K562 (cell line): ENCODE results near the gene FBXO48. TPM values are rescaled to one million over a fixed set of nuclear protein-coding genes. Genes with fewer than 3 reads are reported as not detected.

Source experiments
- BRCA1 ChIP-seq, 2 experiments: fragments of 450-650 bp in 1 of 2; sonication (generic) in 1 of 2; formaldehyde crosslinking in 1 of 2; IDR thresholded peaks; 2 replicates each; pipeline versions ENCODE4 v1.5.0 to v1.6.1; 2017 to 2020; ENCODE audit warnings: mild to moderate bottlenecking in 1 of 2, missing genetic modification reagents in 1 of 2
- CEBPB ChIP-seq: fragments of 450-650 bp; IDR thresholded peaks from 2 replicates; pipeline ENCODE4 v1.6.1; 2016; ENCODE audit warnings: missing genetic modification characterization, missing compliant biosample characterization
- GABPB2 ChIP-seq: fragments of 250-450 bp; sonication (Bioruptor Pico); conservative IDR thresholded peaks from 2 replicates; pipeline ENCODE4 v1.5.1; 2021; ENCODE audit warnings: mild to moderate bottlenecking
- HNRNPUL1 ChIP-seq: fragments of 200-400 bp; formaldehyde crosslinking; IDR thresholded peaks from 2 replicates; pipeline ENCODE4 v1.6.1; 2017; ENCODE audit warnings: low read length
- ILF3 ChIP-seq: fragments of 450-650 bp; IDR thresholded peaks from 2 replicates; pipeline ENCODE4 v1.6.1; 2018; ENCODE audit warnings: antibody characterized with exemption, mild to moderate bottlenecking, moderate library complexity, borderline replicate concordance
- MIER1 ChIP-seq: fragments of 450-650 bp; IDR thresholded peaks from 2 replicates; pipeline ENCODE4 v1.6.1; 2016; ENCODE audit warnings: antibody characterized with exemption, mild to moderate bottlenecking, low read depth
- MTF1 ChIP-seq: fragments of 250-450 bp; sonication (Bioruptor Pico); IDR thresholded peaks from 2 replicates; pipeline ENCODE4 v1.9.0; 2021; ENCODE audit warnings: moderate library complexity, mild to moderate bottlenecking, inconsistent platforms, borderline replicate concordance
- NUFIP1 ChIP-seq: fragments of 450-650 bp; IDR thresholded peaks from 2 replicates; pipeline ENCODE4 v1.6.1; 2018; ENCODE audit not compliant: partially characterized antibody
- PHF8 ChIP-seq: fragments of 200-600 bp; sonication (generic); IDR thresholded peaks from 2 replicates; pipeline ENCODE4 v1.6.1; 2012; ENCODE audit warnings: mixed run types, mild to moderate bottlenecking, inconsistent platforms, low read length, moderate library complexity, borderline replicate concordance
- RNF2 ChIP-seq: sonication (generic); IDR thresholded peaks from 2 replicates; pipeline ENCODE4 v1.6.1; 2016
- SMARCE1 ChIP-seq: fragments of 450-650 bp; IDR thresholded peaks from 2 replicates; pipeline ENCODE4 v1.7.1; 2016; ENCODE audit warnings: mild to moderate bottlenecking
- TBL1XR1 ChIP-seq, 2 experiments: IDR thresholded peaks; 2 replicates each; pipeline ENCODE4 v1.6.1; 2012; ENCODE audit warnings: improper control_type of control experiment in 2 of 2, low read length in 2 of 2, mild to moderate bottlenecking in 1 of 2
- ZEB2 ChIP-seq: fragments of 450-650 bp; IDR thresholded peaks from 2 replicates; pipeline ENCODE4 v1.6.1; 2016
- ZFP30 ChIP-seq: fragments of 250-450 bp; sonication (Bioruptor Pico); IDR thresholded peaks from 2 replicates; pipeline ENCODE4 v1.8.0; 2022; ENCODE audit warnings: moderate library complexity, mild to moderate bottlenecking, inconsistent platforms, borderline replicate concordance
- polyA plus RNA-seq, 8 experiments: library from polyadenylated mRNA; depleted of rRNA in 4 of 8; stranded (reverse) in 5 of 8; unstranded in 3 of 8; fragments of >200 nt; fragmentation: Nextera tagmentation in 2 of 8; fragmentation: Illumina TruSeq in 1 of 8; extraction: Ambion mirVana in 2 of 8; extraction: Trizol in 1 of 8; gene quantifications; 2 replicates each; pipeline versions ENCODE4 v1.2.1 to v1.2.3, GENCODE V29; 2011 to 2014; ENCODE audit warnings: inconsistent platforms in 1 of 8, missing spikeins in 1 of 8
- total RNA-seq, 7 experiments: library from RNA; depleted of rRNA in 6 of 7; stranded (reverse); fragments of >200 nt in 6 of 7; fragmentation: Illumina TruSeq in 2 of 7; extraction: Trizol in 2 of 7; gene quantifications; 2 replicates each; pipeline versions ENCODE4 v1.2.1 to v1.2.3, GENCODE V29; 2011 to 2021; ENCODE audit warnings: low replicate concordance in 1 of 7
- TF ChIP-seq, protein P1 (sequence below): sonication (generic); formaldehyde crosslinking; IDR thresholded peaks from 2 replicates; pipeline ENCODE4 v1.9.0; 2022; ENCODE audit warnings: mild to moderate bottlenecking, missing genetic modification reagents
- TF ChIP-seq, protein P2 (sequence below), 2 experiments: fragments of 450-650 bp; IDR thresholded peaks; 2 replicates each; pipeline ENCODE4 v1.6.1; 2018; ENCODE audit warnings: mild to moderate bottlenecking in 2 of 2, low read depth in 1 of 2; ENCODE audit not compliant: partially characterized antibody in 2 of 2
- TF ChIP-seq, protein P3 (sequence below): fragments of 250-450 bp; sonication (Bioruptor Pico); IDR thresholded peaks from 2 replicates; pipeline ENCODE4 v1.5.0; 2021; ENCODE audit warnings: mild to moderate bottlenecking, moderate library complexity
- TF ChIP-seq, protein P4 (sequence below), 2 experiments: fragments of 450-650 bp in 1 of 2; sonication (generic) in 1 of 2; formaldehyde crosslinking; conservative IDR thresholded peaks; 2 replicates each; pipeline versions ENCODE4 v1.4.0 to v1.8.1; 2020 to 2022; ENCODE audit warnings: mild to moderate bottlenecking in 1 of 2, missing genetic modification reagents in 1 of 2

Gene FBXO48
- total and polyA plus RNA-seq, 9 of the 15 experiments (the other 6 are each of a cell fraction or from before 2014, with no cell fraction given) = 0.36 to 1.8 (median 0.73) TPM

DNA sequence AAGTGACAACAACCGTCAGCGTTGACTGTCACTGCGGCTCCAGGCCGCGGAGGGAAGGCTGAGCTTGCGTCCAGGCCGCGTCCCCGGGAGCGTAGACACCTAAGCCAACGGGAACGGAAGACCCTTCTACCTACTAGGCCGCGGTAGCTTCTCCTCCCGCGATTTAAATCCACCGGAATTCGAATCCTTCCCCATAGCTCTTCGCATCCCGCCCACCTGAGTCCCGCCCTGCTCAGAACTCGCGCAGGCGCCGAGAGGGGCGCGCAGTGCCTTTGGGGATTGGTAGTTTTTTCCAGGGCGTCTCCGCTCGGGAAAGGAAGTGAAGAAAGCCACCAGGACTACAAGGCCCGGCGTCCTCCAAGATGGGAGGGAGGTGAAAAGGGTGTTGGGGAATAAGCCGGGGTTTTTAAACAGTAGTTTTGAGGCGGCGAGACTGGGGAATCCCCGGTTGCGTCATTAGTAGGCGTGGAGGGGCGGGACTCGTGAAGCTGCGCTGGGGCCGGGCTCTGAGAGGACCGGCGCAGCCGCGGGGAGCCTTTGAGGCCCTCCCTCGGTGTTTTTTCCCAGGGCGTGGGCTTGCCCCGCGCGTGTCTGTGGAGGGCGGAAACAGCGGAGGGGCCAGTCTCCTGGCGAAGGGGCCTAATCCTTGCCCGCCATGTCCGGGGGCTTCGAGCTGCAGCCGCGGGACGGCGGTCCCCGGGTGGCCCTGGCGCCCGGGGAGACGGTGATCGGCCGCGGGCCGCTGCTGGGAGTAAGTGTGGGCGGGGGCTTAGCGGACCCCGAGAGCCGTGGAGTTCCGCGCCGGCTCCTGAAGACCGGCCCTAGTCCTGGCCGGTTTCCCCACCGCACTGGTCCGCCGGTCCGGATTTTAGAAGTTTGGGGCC, at the start of gene FBXO48, which contains the start of gene APLF (continued):
- peak in 1 of 2 experiments; percentile 35; a peak in 1 of 4 replicates for TF ChIP-seq TBL1XR1 (IDR thresholded peaks at IDR 0.05; ENCODE audit: low read length in 2 of 2)
- no peak for TF ChIP-seq BRCA1 (IDR thresholded peaks at IDR 0.05)
- TF ChIP-seq BRCA1 (CRISPR knock-in tag; IDR thresholded peaks at IDR 0.05) = no peak
- TF ChIP-seq ILF3 = no peak
- no peak for TF ChIP-seq GABPB2 (CRISPR knock-in tag)
- TF ChIP-seq MTF1 (CRISPR knock-in tag) = no peak
- TF ChIP-seq HNRNPUL1 = no peak
- TF ChIP-seq RNF2 = 0 out of 2 replicates have a peak, but pooled peaks have one; percentile 4
- TF ChIP-seq PHF8 = peak; percentile 70; the same call in 1 of the 2 replicates
- TF ChIP-seq, protein P1, sequence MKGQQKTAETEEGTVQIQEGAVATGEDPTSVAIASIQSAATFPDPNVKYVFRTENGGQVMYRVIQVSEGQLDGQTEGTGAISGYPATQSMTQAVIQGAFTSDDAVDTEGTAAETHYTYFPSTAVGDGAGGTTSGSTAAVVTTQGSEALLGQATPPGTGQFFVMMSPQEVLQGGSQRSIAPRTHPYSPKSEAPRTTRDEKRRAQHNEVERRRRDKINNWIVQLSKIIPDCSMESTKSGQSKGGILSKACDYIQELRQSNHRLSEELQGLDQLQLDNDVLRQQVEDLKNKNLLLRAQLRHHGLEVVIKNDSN (CRISPR knock-in tag) = no peak
- TF ChIP-seq, protein P2, sequence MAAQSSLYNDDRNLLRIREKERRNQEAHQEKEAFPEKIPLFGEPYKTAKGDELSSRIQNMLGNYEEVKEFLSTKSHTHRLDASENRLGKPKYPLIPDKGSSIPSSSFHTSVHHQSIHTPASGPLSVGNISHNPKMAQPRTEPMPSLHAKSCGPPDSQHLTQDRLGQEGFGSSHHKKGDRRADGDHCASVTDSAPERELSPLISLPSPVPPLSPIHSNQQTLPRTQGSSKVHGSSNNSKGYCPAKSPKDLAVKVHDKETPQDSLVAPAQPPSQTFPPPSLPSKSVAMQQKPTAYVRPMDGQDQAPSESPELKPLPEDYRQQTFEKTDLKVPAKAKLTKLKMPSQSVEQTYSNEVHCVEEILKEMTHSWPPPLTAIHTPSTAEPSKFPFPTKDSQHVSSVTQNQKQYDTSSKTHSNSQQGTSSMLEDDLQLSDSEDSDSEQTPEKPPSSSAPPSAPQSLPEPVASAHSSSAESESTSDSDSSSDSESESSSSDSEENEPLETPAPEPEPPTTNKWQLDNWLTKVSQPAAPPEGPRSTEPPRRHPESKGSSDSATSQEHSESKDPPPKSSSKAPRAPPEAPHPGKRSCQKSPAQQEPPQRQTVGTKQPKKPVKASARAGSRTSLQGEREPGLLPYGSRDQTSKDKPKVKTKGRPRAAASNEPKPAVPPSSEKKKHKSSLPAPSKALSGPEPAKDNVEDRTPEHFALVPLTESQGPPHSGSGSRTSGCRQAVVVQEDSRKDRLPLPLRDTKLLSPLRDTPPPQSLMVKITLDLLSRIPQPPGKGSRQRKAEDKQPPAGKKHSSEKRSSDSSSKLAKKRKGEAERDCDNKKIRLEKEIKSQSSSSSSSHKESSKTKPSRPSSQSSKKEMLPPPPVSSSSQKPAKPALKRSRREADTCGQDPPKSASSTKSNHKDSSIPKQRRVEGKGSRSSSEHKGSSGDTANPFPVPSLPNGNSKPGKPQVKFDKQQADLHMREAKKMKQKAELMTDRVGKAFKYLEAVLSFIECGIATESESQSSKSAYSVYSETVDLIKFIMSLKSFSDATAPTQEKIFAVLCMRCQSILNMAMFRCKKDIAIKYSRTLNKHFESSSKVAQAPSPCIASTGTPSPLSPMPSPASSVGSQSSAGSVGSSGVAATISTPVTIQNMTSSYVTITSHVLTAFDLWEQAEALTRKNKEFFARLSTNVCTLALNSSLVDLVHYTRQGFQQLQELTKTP (IDR thresholded peaks at IDR 0.05; ENCODE audit: low read depth in 1 of 2, partially characterized antibody in 2 of 2) = peak; percentile 45 to 99
- peak; percentile 97 for TF ChIP-seq CEBPB (tag)
- TF ChIP-seq, protein P3, sequence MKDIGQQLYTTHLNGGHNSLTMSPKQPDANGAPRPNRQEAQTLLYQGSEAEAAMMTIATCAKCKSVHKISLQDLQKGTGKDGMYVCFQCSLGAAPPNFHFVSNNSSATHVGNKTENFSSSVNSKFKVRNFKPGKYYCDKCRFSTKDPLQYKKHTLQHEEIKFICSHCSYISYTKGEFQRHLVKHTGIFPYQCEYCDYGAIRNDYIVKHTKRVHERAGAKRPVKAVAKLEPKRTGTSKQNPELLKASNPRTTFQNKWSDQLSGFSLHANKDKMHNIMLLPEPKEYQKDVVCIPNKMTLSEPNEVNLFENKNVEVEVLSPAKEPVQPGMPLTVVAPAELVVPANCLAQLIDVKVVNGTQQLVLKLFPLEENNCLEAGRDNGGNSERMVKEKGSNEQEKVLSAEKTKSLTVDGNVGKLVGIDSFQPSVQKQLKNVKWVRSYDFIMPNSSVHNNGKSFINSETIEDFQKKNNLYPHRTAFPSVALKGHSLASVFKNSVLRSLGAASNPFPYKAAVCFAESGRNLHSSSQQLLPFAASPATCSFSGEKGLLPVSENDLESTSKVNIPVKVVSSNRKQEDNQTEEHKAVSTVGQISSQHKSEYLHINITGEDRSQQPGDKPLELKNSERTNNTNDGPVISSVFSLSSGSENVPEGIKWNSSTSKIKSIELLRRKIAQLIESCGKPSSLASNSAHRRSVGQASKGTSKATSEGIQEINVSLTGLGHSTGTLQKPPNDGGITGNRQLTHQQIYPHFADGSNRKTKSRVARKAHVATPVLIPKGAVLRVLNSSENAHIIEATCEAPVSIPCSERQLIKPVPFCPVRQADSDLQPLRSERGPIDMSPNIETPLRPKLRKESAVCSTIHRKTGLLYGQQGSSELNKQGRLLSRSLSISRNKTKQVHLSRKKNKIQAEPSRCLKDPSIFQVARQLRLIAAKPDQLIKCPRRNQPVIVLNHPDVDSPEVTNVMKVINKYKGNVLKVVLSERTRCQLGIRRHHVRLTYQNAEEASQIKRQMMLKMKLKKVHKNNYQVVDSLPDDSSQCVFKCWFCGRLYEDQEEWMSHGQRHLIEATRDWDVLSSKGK (CRISPR knock-in tag) = no peak
- TF ChIP-seq ZFP30 (CRISPR knock-in tag) = no peak
- TF ChIP-seq MIER1 = no peak
- TF ChIP-seq, protein P4, sequence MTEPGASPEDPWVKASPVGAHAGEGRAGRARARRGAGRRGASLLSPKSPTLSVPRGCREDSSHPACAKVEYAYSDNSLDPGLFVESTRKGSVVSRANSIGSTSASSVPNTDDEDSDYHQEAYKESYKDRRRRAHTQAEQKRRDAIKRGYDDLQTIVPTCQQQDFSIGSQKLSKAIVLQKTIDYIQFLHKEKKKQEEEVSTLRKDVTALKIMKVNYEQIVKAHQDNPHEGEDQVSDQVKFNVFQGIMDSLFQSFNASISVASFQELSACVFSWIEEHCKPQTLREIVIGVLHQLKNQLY (CRISPR knock-in tag; conservative IDR thresholded peaks at IDR 0.05) = no peak
- TF ChIP-seq SMARCE1 = no peak
- peak; percentile 49; the same call in 1 of the 2 replicates for TF ChIP-seq ZEB2
- TF ChIP-seq NUFIP1 = no peak
